HG02870 (cell line): ENCODE data around the gene NRXN3.

Experiments used
- ATAC-seq: cut with Tn5 transposase; IDR thresholded peaks from one replicate; pipeline ENCODE4 v1.9.1; 2021; ENCODE audit warnings: mild to moderate bottlenecking, moderate library complexity; ENCODE audit not compliant: unreplicated experiment

The NRXN3 gene

GRCh38 chr14:78170203-78170602 lies at the start of gene NRXN3:
TSS of gene NRXN3 (plus strand) at chr14:78170373. CDS start at chr14:78243094, 72,721 bp downstream.
- ATAC-seq, result no peak

- no peak for ATAC-seq
Observed at GRCh38 chr14:78122436-78122835, 47.7 kb upstream of the NRXN3 start.

- ATAC-seq, result no peak
Observed at GRCh38 chr14:78123650-78124253, 46.4 kb upstream of the NRXN3 start.

GRCh38 chr14:78127961-78128360 lies 42.2 kb upstream of the NRXN3 start:
- ATAC-seq, result no peak

- no peak for ATAC-seq
Observed at GRCh38 chr14:78129375-78129774, 40.8 kb upstream of the NRXN3 start.

- ATAC-seq, result no peak
Observed at GRCh38 chr14:78130356-78130755, 39.8 kb upstream of the NRXN3 start.

GRCh38 chr14:78131201-78131600 lies 39.0 kb upstream of the NRXN3 start:
- no peak for ATAC-seq

- no peak for ATAC-seq
Observed at GRCh38 chr14:78131616-78132015, 38.6 kb upstream of the NRXN3 start.

- no peak for ATAC-seq
Observed at GRCh38 chr14:78135450-78135891, 34.7 kb upstream of the NRXN3 start.

GRCh38 chr14:78136695-78137094 lies 33.5 kb upstream of the NRXN3 start:
- no peak for ATAC-seq

GRCh38 chr14:78141590-78141989 lies 28.6 kb upstream of the NRXN3 start:
- ATAC-seq, result no peak

- no peak for ATAC-seq
Observed at GRCh38 chr14:78142998-78143397, 27.2 kb upstream of the NRXN3 start.

GRCh38 chr14:78143489-78144145 lies 26.6 kb upstream of the NRXN3 start:
- no peak for ATAC-seq

GRCh38 chr14:78152201-78153063 lies 17.7 kb upstream of the NRXN3 start:
- ATAC-seq, result no peak

GRCh38 chr14:78153064-78153341 lies 17.2 kb upstream of the NRXN3 start:
- no peak for ATAC-seq

GRCh38 chr14:78154827-78155226 lies 15.3 kb upstream of the NRXN3 start:
- no peak for ATAC-seq

GRCh38 chr14:78156196-78156595 lies 14.0 kb upstream of the NRXN3 start:
- ATAC-seq, result no peak

- ATAC-seq, result no peak
Observed at GRCh38 chr14:78157494-78158437, 12.4 kb upstream of the NRXN3 start.

- ATAC-seq, result no peak
Observed at GRCh38 chr14:78162202-78162601, 8.0 kb upstream of the NRXN3 start.

- no peak for ATAC-seq
Observed at GRCh38 chr14:78164226-78164853, 5.8 kb upstream of the NRXN3 start.
